ENCODE data around the gene TENM3.

GRCh38 chr4:182582245-182582644 lies 339.0 kb downstream of the TENM3 start:
- no peak for TF ChIP-seq CTCF (IDR thresholded peaks at IDR 0.05)
- TF ChIP-seq ZFX (IDR thresholded peaks at IDR 0.05; ENCODE audit: borderline replicate concordance): no peak
